Measurements from ENCODE around the gene RAB3C.
"Not testable (repeated sequence)": the region's sequence is repeated elsewhere in the genome, so short reads cannot be mapped to it uniquely, and the experiment has no call there.

RAB3C gene

GRCh38 chr5:58579781-58580180 is 3.1 kb upstream of the RAB3C start:
- CTCF ChIA-PET = interaction anchor here (0.9 to 1.8 kb wide), 2 partner anchors 11 to 13 kb away, joined by 4 to 5 read pairs; no protein-coding TSS in a partner anchor
- POLR2A ChIA-PET = no interaction called here
- TF ChIP-seq, protein P1, sequence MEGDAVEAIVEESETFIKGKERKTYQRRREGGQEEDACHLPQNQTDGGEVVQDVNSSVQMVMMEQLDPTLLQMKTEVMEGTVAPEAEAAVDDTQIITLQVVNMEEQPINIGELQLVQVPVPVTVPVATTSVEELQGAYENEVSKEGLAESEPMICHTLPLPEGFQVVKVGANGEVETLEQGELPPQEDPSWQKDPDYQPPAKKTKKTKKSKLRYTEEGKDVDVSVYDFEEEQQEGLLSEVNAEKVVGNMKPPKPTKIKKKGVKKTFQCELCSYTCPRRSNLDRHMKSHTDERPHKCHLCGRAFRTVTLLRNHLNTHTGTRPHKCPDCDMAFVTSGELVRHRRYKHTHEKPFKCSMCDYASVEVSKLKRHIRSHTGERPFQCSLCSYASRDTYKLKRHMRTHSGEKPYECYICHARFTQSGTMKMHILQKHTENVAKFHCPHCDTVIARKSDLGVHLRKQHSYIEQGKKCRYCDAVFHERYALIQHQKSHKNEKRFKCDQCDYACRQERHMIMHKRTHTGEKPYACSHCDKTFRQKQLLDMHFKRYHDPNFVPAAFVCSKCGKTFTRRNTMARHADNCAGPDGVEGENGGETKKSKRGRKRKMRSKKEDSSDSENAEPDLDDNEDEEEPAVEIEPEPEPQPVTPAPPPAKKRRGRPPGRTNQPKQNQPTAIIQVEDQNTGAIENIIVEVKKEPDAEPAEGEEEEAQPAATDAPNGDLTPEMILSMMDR (IDR thresholded peaks at IDR 0.05; ENCODE audit: control extremely low read depth, extremely low read depth, low read depth, missing control alignments) = no peak
- DNase-seq (ENCODE audit: extremely low spot score) = no peak

DNA sequence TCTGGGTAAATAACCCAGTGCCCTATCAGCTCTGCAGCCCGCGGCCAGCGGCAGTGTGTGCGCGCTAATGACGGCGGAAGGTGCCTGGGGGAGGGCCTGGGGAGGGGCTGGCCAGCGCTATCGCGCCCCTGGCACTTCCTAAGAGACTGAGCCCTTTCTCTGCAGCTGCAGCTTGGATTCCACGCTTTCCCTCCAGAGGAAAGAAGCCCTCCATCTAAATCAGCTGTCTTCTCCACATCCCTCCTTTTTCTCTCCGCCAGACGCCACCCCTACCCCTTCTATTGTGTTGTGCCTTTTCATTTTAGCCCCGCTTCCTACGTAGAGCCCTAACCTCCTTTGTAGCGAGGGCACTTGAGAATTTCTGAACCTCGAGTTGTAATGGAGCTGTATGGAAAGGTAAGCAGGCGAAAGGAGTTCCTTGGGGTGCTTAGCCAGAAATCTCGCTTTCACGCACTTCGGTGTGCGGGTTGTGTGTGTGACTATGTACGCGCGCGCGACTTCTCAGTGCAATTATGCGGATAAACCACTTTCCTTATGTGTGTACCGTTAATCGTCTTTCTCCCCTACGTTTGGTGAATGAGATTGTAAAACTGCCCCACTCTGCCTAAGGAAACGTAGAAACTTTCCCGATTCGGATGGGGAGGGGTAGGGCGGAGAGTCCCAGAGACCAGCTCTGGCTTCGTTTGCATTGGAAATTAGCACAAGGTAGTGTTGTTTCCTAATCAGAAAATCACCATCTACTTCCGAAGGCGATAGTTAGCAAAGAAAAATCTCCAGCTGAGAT is 664 bp upstream of the RAB3C start:
- POLR2A ChIA-PET = no interaction called here
- peak; percentile 14 for DNase-seq (ENCODE audit: extremely low spot score)
- TF ChIP-seq, protein P1 (IDR thresholded peaks at IDR 0.05; ENCODE audit: control extremely low read depth, extremely low read depth, low read depth, missing control alignments) = no peak
- CTCF ChIA-PET = interaction anchor here (0.9 to 1.3 kb wide), 4 partner anchors 17 to 276 kb away, joined by 3 to 5 read pairs (median 3); no protein-coding TSS in a partner anchor

DNA sequence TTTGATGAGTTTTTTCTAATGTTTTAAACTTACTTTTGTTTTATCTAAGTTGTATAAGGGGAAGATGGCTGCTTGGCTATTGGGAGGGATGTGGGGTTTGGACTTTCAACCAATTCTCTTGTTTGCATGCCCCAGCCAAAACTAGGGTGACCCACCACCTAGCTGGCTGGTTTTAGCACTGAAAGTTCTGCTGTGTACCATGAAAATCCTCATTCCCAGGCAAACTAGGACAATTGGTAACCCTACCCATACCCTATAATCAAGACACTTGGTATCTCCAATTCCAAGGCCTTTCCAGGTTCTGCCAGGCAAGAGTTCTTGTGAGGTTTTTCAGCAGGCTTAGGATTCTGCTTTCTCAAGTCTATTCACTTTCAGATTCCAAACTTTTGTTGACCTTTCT is 13.1 kb downstream of the RAB3C start:
- TF ChIP-seq, protein P1 (IDR thresholded peaks at IDR 0.05; ENCODE audit: control extremely low read depth, extremely low read depth, low read depth, missing control alignments) = no peak

DNA sequence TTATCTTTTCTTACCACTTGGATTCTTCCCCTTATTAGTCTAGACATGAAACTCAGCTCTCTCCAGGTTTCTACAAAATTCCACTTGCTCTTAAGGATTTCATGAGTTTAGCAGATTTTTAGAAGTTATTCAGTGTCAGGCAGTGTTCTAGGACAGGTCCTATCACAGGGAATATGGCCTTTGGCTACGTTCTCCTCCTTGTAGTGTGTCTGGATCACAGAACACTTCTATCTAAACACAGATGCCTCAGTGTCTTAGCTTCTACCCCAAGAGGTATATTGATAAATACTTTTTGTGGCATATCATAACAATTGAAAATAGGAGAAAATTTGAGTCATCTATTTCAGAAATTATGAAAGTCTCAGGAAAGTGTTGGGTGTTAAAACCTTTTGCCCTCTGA is 15.6 kb downstream of the RAB3C start:
- TF ChIP-seq, protein P1 (IDR thresholded peaks at IDR 0.05; ENCODE audit: control extremely low read depth, extremely low read depth, low read depth, missing control alignments) = no peak
- no peak for DNase-seq (ENCODE audit: extremely low spot score)
- ChIA-PET POLR2A (no interaction called here), CTCF (interaction anchor here (1.6 kb wide), 1 partner anchor 16 kb away, joined by 3 read pairs; the partner anchor contains the start of gene RAB3C)

More for the DNA sequence above, 13.1 kb downstream of the RAB3C start:
- CTCF ChIA-PET = no interaction called here
- POLR2A ChIA-PET = no interaction called here
- DNase-seq (ENCODE audit: extremely low spot score) = no peak

- CTCF ChIA-PET = interaction anchor here (1.6 kb wide), 1 partner anchor 16 kb away, joined by 3 read pairs; the partner anchor contains the start of gene RAB3C
- POLR2A ChIA-PET = no interaction called here
- TF ChIP-seq, protein P1 (IDR thresholded peaks at IDR 0.05; ENCODE audit: control extremely low read depth, extremely low read depth, low read depth, missing control alignments) = no peak
- no peak for DNase-seq (ENCODE audit: extremely low spot score)
Observed at GRCh38 chr5:58599217-58599616, 16.3 kb downstream of the RAB3C start.

- DNase-seq (ENCODE audit: extremely low spot score); POLR2A ChIA-PET; CTCF ChIA-PET: not testable (repeated sequence)
Observed at GRCh38 chr5:58600613-58601012, 17.7 kb downstream of the RAB3C start.

- CTCF ChIA-PET = interaction anchor here (1.1 to 1.8 kb wide), 2 partner anchors 15 to 17 kb away, joined by 3 to 7 read pairs; no protein-coding TSS in a partner anchor
- POLR2A ChIA-PET; DNase-seq (ENCODE audit: extremely low spot score): not testable (repeated sequence)
Observed at GRCh38 chr5:58602889-58603288, 20.0 kb downstream of the RAB3C start.

Data from GM10248 (cell line).